OCI-LY7 (cell line): ENCODE data around the gene UNG.
A peak's percentile ranks its signal among the peaks of the same experiment; 100 is the strongest.

Experiments
- EZH2phosphoT487 ChIP-seq: fragments of 200-600 bp; sonication (generic); IDR thresholded peaks from 2 replicates; pipeline ENCODE4 v1.6.1; 2018; ENCODE audit warnings: low read depth, borderline replicate concordance, mild to moderate bottlenecking, mixed run types, antibody characterized with exemption, low read length, moderate library complexity, mixed read lengths
- TF ChIP-seq, protein P1 (sequence below): fragments of 200-600 bp; sonication (generic); conservative IDR thresholded peaks from 2 replicates; pipeline ENCODE4 v1.5.1; 2014; ENCODE audit warnings: mild to moderate bottlenecking, antibody characterized with exemption, low read length, moderate library complexity, mixed read lengths

DNA sequence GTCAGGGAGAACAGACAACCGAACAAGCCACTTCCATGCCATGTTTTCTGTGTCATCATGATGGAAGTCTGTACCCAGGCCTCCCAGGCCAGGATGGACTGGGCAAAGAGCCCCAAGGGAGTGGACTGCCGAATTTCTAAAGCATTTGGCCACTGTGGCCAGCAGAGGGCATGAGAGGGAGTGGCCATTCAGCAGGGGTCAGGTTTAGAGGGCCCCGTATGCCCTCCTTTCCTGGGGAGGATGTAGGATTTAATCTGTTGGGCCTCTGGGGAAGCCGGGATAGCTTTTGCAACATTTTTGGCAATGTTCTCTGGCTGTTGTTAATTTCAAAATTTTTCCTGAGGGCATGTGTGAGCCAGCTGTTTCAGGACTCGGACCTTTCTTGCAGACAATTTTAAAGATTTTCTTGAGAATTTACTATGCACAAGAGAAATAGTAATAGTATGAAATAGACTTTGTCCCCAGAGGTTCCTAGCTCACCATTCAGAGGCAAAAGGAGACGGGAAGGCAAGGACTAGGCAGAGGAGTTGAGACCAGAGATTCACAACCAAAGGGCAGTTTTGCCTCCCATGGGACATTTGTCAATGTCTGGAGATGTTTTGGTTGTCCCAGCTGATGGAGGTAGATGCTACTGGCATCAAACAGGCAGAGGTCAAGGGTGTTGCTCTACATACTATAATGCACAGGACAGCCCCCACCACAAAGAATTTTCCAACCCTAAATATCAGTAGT, 37.0 kb downstream of the UNG start:
- TF ChIP-seq, protein P1, sequence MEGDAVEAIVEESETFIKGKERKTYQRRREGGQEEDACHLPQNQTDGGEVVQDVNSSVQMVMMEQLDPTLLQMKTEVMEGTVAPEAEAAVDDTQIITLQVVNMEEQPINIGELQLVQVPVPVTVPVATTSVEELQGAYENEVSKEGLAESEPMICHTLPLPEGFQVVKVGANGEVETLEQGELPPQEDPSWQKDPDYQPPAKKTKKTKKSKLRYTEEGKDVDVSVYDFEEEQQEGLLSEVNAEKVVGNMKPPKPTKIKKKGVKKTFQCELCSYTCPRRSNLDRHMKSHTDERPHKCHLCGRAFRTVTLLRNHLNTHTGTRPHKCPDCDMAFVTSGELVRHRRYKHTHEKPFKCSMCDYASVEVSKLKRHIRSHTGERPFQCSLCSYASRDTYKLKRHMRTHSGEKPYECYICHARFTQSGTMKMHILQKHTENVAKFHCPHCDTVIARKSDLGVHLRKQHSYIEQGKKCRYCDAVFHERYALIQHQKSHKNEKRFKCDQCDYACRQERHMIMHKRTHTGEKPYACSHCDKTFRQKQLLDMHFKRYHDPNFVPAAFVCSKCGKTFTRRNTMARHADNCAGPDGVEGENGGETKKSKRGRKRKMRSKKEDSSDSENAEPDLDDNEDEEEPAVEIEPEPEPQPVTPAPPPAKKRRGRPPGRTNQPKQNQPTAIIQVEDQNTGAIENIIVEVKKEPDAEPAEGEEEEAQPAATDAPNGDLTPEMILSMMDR: peak; percentile 70
- no peak for TF ChIP-seq EZH2phosphoT487
